Esophagus (tissue), 2 donors: ENCODE results near the gene C14orf180. TPM values are rescaled to one million over a fixed set of nuclear protein-coding genes. Genes with fewer than 3 reads are reported as not detected.

ENCODE experiments used
- H3K27ac ChIP-seq, 2 donors: one replicate each; pipeline ENCODE4 v1.5.1; 2013; ENCODE audit warnings: low read depth in 2 of 2, mild to moderate bottlenecking in 2 of 2, inconsistent platforms in 1 of 2, low read length in 1 of 2, moderate library complexity in 1 of 2
- H3K27me3 ChIP-seq, 2 donors: one replicate each; pipeline ENCODE4 v1.6.1; 2013; ENCODE audit warnings: low read length in 2 of 2, control low read depth in 1 of 2, mild to moderate bottlenecking in 1 of 2; ENCODE audit not compliant: insufficient read depth in 2 of 2, control insufficient read depth in 1 of 2
- H3K36me3 ChIP-seq, 2 donors: one replicate each; pipeline ENCODE4 v1.6.1; 2013; ENCODE audit warnings: low read length in 1 of 2; ENCODE audit not compliant: control insufficient read depth in 2 of 2, insufficient read depth in 2 of 2
- H3K4me1 ChIP-seq, 2 donors: one replicate each; pipeline ENCODE4 v1.6.1; 2013; ENCODE audit warnings: low read length in 1 of 2; ENCODE audit not compliant: control insufficient read depth in 2 of 2, insufficient read depth in 2 of 2
- H3K4me3 ChIP-seq, 2 donors: one replicate each; pipeline ENCODE4 v1.5.1; 2013; ENCODE audit warnings: low read length in 2 of 2, mild to moderate bottlenecking in 2 of 2, low read depth in 1 of 2, moderate library complexity in 1 of 2
- H3K9me3 ChIP-seq, 2 donors: one replicate each; pipeline ENCODE4 v1.6.1; 2013; ENCODE audit warnings: mild to moderate bottlenecking in 2 of 2, low read depth in 1 of 2, low read length in 1 of 2, moderate library complexity in 1 of 2; ENCODE audit not compliant: control insufficient read depth in 2 of 2, insufficient read depth in 1 of 2
- WGBS, 2 donors: extraction: QIAGEN DNeasy Blood & Tissue Kit; methylation state at CpG; one replicate each; pipeline ENCODE4 v1.1.7; 2013; 5-methylcytosine and 5-hydroxymethylcytosine counted together
- polyA plus RNA-seq, 2 donors: library from polyadenylated mRNA; stranded (reverse); fragments of 200-250 nt; gene quantifications; one replicate each; pipeline ENCODE4 v1.2.3, GENCODE V29; 2013
- donor health status: healthy with polysubstance abuse.
- donor health status: Bipolar disorder and iron deficiency.

The C14orf180 gene
- polyA plus RNA-seq, 2 donors, result 0.06 TPM; not detected in 1

DNA sequence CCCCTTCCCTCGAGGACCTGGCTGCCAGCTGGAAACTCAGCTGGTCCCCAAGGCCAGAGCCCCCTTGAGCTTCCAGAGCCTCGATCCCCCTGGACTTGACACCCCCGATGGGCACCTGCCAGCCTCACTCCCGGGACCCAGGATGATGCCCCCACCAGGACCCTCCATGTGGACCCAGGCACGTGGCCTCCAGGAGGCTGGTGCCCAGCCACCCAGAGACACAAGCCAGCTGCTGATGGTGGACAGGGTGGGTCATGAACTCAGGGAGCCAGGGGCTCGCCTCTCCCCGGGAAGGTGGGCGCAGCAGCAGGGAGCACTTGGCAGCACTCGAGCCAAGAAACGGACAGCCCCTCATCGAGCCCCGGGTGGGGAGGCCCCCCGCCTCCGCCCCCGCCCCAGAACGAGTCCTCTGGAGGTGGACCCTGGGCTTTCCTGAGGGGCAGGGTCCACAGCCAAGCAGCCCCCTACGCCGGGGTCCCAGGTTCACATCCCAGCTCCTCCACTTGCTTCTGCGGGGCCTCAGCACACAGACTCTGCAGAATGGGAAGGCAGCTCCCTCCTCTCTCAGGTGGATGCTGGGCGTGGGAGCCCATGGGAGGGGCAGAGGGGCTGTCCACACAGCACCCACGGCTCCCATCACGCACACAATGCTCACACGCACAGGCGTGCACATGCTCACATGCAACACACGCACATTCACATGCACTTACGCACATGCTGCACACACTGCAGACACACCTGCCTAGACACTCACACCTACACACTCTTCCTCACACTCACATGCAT, 12.1 kb downstream of the C14orf180 start:
- WGBS, 2 donors, result 76 to 77% methylated on average over 25 to 26 of the region's 26 CpGs
- H3K4me1 ChIP-seq, result no peaks in the 10 kb centered on the region
- no peak overlapping the region for H3K4me3 ChIP-seq
- no peak overlapping the region for H3K27ac ChIP-seq
- H3K9me3 ChIP-seq, result no peaks in the 10 kb centered on the region
- H3K27me3 ChIP-seq, result no peaks in the 10 kb centered on the region
- no peaks in the 10 kb centered on the region for H3K36me3 ChIP-seq

GRCh38 chr14:104592292-104592672, 12.7 kb downstream of the C14orf180 start:
- H3K27me3 ChIP-seq, result no peaks in the 10 kb centered on the region
- H3K27ac ChIP-seq, result no peak overlapping the region
- no peak overlapping the region for H3K4me3 ChIP-seq
- no peaks in the 10 kb centered on the region for H3K9me3 ChIP-seq
- no peaks in the 10 kb centered on the region for H3K36me3 ChIP-seq
- H3K4me1 ChIP-seq, result no peaks in the 10 kb centered on the region
- WGBS, 2 donors, result 66% methylated on average over 3 of the region's 3 CpGs

- Histone ChIP-seq H3K4me1 (no peaks in the 10 kb centered on the region), H3K9me3 (no peaks in the 10 kb centered on the region), H3K36me3 (no peaks in the 10 kb centered on the region), H3K4me3 (no peak overlapping the region), H3K27ac (no peak overlapping the region), H3K27me3 (no peaks in the 10 kb centered on the region)
- 52 to 56% methylated on average over 8 of the region's 8 CpGs for WGBS, 2 donors
Measured at GRCh38 chr14:104592785-104593184, 13.2 kb downstream of the C14orf180 start.

DNA sequence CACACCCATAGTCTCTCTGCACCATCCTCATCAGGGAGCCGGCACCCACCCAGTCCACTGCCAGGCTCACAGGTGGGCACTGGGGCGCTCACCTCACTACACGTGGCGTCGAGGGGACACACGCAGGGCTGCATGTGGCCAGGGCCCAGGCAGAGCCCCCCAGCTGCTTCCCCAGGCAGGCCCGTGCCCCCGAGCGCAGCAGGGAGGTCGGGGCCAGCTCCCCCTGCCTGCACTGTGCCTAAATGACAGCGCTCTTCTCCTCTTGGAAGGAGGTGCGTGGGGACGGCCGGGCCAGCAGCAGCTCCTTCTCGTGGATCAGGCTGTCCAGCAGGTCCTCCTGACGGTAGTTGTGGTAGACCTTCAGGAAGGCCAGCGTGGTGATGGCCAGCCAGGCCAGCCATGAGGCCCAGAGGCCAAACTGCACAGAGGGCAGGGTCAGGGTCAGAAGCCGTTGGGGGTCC, 13.7 kb downstream of the C14orf180 start:
- Histone ChIP-seq H3K27ac (no peak overlapping the region), H3K27me3 (no peaks in the 10 kb centered on the region), H3K9me3 (no peaks in the 10 kb centered on the region), H3K4me1 (no peaks in the 10 kb centered on the region), H3K36me3 (no peaks in the 10 kb centered on the region), H3K4me3 (no peak overlapping the region)
- WGBS, 2 donors, result 68 to 78% methylated on average over 18 of the region's 18 CpGs

- Histone ChIP-seq H3K27ac (no peak overlapping the region), H3K27me3 (peaks cover 0 to 2% of the 10 kb centered on the region in 2 donors), H3K4me3 (no peak overlapping the region), H3K4me1 (no peaks in the 10 kb centered on the region), H3K36me3 (no peaks in the 10 kb centered on the region), H3K9me3 (no peaks in the 10 kb centered on the region)
- 59 to 68% methylated on average over 12 of the region's 12 CpGs for WGBS, 2 donors
Measured at GRCh38 chr14:104593710-104594136, 14.2 kb downstream of the C14orf180 start.

DNA sequence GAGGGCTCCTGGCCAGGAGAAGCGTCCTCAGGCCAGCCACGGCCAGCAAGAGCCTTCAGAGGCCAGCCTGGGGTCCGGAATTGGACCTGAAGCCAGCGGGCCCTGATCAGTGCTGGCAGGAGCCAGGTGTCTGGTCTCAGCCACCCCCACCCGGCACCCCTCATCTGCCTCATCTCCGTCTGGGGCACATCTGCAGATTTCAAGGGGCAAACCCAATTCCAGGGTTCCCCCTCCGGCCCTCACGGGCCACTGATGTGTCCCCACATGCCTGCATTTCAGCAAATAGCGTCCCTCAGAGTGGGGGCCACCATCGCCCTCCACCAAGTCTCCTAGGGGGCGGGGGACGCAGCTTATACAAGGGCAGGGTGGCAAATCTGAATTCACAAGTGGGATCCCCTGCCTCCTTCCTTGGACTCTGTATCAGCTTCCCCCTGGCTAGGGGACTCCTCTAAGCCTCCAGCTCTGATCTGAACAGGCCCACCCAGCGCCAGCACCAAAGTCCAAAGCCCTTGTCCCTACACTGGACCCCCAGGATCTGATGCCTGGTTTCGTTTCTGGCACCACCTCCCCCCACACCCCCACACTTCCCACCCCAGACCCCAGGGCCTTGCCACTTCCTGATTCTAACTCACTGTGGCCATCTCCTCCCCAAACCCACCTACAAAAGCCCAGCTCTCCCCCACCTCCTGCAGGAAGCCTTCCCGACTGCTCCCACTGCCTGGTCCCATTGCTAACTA, 14.9 kb downstream of the C14orf180 start:
- 72 to 77% methylated on average over 15 of the region's 15 CpGs for WGBS, 2 donors
- Histone ChIP-seq H3K27me3 (peaks cover 0 to 5% of the 10 kb centered on the region in 2 donors), H3K9me3 (no peaks in the 10 kb centered on the region), H3K4me3 (no peak overlapping the region), H3K27ac (no peak overlapping the region), H3K36me3 (no peaks in the 10 kb centered on the region), H3K4me1 (no peaks in the 10 kb centered on the region)

DNA sequence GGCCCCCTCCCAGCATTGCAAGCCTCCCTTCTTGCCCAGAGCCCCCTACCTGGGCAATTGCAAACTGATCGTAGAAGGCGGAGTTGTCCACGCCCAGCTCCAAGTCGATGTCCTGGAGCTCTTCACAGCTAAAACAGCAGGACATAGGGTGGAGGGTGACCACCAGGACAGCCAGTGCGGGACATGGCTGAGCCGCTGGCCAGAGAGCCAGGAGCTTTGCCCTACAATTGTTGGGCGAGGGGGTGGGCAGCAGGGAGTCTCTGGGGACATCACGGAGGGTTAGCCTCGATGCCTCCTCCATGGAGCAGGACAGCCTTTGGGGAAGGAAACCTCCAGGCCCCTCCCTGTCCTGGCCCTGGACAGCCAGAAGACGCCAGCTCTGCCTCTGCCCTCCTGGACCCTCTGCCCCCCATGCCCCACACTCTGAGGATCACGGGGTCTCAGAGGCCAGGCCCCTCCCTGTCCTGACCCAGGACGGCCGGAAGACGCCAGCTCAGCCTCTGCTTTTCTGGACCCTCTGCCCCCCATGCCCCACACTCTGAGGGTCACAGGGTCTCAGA, 15.6 kb downstream of the C14orf180 start:
- no peak overlapping the region for H3K27ac ChIP-seq
- H3K4me3 ChIP-seq, result no peak overlapping the region
- no peaks in the 10 kb centered on the region for H3K36me3 ChIP-seq
- no peaks in the 10 kb centered on the region for H3K9me3 ChIP-seq
- 82 to 84% methylated on average over 14 of the region's 14 CpGs for WGBS, 2 donors
- H3K27me3 ChIP-seq, result peaks cover 0 to 5% of the 10 kb centered on the region in 2 donors
- no peaks in the 10 kb centered on the region for H3K4me1 ChIP-seq

DNA sequence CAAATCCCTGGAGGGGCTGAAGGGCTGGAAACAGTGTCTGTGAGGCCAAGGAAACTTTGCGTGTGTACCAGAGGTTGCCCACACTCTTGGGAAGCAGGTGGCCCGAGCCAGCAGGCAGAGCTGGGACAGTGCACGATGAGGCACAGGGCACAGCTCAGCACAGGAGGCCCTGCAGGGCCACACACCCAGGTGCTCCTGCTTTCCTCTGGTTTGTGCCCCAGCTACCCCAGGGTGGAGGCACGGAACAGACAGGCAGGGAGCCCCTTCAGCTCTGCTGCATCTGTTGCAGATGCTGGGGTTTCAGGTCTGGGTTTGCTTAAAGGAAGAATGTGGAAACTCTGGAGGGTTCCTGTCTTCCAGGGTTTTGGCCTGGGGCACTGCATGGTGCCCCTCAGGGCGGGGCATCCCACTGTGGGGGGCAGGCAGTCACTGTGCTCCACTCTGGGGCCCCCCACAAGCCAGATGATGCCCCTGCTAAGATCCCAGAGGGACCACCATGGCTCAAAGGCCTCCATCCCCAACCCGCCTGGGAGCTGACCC, 16.4 kb downstream of the C14orf180 start:
- no peak overlapping the region for H3K4me3 ChIP-seq
- H3K27me3 ChIP-seq, result peaks cover 0 to 5% of the 10 kb centered on the region in 2 donors
- no peak overlapping the region for H3K27ac ChIP-seq
- no peaks in the 10 kb centered on the region for H3K36me3 ChIP-seq
- WGBS, 2 donors, result 77% methylated on average over 6 of the region's 6 CpGs
- no peaks in the 10 kb centered on the region for H3K9me3 ChIP-seq
- H3K4me1 ChIP-seq, result no peaks in the 10 kb centered on the region

DNA sequence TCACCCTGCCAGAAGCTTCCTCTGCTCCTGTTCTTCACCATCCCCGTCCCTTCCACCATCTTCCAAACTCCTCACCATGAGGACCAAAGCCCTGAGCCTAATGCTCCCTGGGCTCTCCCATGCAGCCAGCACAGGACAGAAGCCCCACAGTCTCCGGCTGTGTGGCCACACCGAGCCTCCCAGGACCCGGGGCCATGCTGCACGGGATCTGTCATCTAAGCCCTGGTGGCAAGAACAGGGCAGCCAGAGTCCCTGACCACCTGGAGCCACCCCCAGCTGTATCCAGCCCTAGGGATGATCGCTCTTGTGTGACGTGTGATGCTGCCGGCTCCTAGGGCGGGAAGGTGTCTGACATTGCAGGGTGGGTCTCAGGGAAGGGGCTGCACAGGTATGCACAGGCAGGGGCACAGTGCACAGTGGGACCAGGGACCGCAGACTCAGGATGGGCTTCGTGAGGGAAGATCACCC, 16.9 kb downstream of the C14orf180 start:
- Histone ChIP-seq H3K9me3 (no peaks in the 10 kb centered on the region), H3K27ac (no peak overlapping the region), H3K36me3 (no peaks in the 10 kb centered on the region), H3K4me1 (no peaks in the 10 kb centered on the region), H3K4me3 (no peak overlapping the region), H3K27me3 (peaks cover 0 to 5% of the 10 kb centered on the region in 2 donors)
- WGBS, 2 donors, result 79 to 81% methylated on average over 8 to 11 of the region's 11 CpGs
